GM21360 (cell line): ENCODE results near the gene SLC43A3.
A peak's percentile ranks its signal among the peaks of the same experiment; 100 is the strongest.
"Not testable (repeated sequence)": the region's sequence is repeated elsewhere in the genome, so short reads cannot be mapped to it uniquely, and the experiment has no call there.

Source experiments
- ATAC-seq: cut with Tn5 transposase; IDR thresholded peaks from one replicate; pipeline ENCODE4 v1.9.1; 2021; ENCODE audit warnings: mild to moderate bottlenecking, moderate library complexity; ENCODE audit not compliant: unreplicated experiment

SLC43A3 gene

DNA sequence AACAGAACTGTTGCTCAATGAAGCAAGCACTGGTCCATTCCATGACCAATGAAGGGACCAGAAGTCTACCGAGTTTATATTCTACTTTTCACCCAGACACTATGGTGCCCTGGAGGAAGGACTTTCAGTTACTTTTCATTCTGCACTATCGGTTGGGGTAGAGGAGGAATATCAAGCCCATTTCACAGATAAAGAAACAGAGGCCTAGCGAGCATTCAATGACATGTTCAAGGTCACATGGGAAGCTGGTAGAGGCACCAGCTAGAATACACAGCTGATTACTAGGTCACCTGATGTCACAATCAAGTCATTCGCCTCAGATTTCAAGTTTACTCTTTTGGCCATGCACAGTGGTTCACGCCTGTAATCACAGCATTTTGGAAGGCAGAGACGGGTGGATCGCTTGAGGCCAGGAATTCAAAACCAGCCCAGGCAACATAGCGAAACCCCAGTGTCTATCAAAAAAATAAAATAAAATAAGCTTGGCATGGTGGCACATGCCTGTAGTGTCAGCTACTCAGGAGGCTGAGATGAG, 18.9 kb downstream of the SLC43A3 start:
- ATAC-seq = no peak

- no peak for ATAC-seq
Observed at GRCh38 chr11:57407010-57407920, 19.7 kb downstream of the SLC43A3 start.

DNA sequence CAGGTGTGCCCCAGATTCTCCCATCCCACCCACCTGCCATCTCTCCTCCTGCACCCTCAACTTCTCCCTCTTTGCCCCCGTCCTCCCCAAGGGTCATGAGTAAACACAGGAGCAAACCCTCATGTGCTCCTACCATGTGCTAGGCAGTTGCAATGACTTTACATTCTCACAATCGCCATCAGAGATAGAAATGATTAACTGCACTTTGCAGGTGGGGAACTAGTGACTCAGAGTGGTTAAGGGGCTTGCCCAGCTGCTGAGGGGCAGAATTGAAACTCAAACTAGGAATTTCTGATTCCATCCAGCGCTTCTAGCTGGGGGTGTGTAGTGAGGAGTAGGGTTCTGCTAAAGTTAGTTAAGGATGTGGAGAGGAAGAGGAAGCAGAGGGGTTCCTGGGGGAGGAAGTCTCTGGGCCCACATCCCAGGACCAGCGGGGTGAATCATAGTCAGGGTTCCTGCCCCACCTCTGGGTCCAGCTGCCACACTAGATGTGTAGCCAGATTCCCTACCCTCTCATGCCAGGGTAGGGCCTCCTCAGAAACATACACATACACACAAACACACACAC, 20.5 kb downstream of the SLC43A3 start:
- peak; percentile 88 for ATAC-seq

GRCh38 chr11:57405271-57405860, 21.6 kb downstream of the SLC43A3 start:
- no peak for ATAC-seq

GRCh38 chr11:57403802-57404147, 23.1 kb downstream of the SLC43A3 start:
- ATAC-seq = no peak

DNA sequence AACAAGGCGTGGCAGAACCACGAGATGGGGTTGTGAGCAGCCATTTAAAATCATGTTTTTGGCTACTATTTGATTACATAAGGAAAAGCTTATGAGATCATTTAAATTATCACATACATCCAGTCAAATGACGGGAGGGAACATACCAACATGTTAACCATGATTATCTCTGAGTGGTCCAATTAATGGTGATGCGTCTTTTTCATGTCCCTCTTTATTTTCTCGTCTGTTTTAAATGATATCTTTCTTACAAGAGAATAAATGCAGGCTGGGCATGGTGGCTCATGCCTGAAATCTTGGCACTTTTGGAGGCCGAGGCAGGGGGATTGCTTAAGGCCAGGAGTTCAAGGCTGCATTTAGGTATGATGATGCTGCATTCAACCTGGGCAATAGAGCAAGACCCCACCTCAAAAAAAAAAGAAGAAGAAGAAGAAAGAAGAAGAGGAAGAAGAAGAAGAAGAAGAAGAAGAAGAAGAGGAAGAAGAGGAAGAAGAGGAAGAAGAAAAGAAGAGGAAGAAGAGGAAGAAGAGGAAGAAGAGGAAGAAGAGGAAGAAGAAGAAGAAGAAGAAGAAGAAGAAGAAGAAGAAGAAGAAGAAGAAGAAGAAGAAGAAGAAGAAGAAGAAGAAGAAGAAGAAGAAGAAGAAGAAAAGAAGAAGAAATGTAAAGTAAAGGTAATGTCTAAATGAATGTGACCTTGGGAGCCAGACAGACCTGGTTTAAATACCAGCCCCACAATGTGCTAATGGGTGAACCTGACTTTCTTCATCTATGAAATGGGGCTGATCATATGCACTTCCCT, 23.7 kb downstream of the SLC43A3 start:
- not testable (repeated sequence) for ATAC-seq

GRCh38 chr11:57402188-57403002, 24.5 kb downstream of the SLC43A3 start:
- no peak for ATAC-seq

DNA sequence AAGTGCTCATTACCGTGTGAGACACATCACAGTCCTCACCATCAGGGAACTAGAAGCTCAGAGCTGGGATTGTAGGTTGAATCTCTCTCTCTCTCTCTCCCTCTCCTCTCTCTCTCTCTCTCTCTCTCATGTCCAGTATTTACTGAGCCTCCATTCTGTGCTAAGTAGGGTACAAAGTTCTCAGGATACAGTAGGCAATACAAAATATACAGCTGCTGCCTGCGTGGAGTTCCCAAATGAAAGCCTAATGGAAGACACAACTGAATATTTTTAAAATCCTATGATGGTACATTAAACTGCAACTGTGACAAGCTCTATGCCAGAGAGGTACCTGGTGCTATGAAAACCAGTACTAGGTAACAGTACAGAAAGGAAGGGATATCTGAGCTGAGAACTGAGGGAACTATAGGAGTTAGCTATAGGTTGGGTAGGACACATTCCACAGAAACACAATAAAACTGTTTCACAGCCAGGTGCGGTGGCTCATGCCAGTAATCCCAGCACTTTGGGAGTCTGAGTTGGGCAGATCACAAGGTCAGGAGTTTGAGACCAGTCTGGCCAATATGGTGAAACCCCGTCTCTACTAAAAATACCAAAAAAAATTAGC, 26.8 kb downstream of the SLC43A3 start:
- no peak for ATAC-seq

DNA sequence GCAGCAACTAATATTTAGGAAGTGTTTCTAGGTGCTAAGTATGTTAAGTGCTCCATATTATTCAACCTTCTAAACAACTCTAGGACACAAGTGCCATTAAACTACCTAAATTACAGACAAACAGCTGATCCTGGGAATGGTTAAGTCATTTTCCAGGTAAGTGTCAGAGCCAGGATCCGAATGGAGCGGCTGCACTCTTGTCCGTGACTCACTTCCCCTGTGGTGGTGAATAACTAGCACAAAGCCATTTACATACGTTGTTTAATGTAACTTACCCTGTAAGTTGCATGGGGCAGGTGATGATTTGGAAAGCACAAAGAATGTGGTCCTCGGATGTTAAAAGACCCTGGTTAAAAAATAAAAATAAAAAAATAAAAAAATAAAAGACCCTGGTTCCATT, 27.7 kb downstream of the SLC43A3 start:
- no peak for ATAC-seq

DNA sequence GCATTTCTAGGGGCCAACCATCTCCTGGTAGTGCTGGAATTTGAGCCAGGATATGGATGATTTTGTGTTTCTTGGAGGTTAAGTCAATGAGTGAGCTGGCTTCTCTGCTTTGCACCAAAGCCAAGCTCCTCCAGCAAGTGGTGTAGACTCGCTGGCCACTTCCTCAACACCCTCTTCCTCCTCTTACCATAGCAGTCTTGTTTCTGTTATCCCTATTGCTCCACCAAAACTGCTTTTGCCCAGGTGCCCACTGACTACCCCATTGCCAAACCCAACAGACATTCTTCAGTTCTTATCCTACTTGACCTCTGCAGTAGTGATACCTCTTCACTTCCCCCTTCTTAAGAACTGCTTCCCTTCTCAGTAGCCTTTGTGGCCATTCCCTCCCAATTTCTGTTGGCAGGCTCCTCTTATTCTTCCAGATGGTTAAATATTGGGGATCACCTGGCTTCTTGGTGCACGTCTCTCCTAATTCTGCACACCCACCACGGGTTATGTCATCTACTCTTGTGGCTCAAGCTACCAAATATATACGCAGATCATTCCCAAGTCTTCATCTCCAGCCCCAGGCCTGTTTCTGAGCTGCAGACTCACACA, 29.4 kb downstream of the SLC43A3 start:
- ATAC-seq = no peak

- ATAC-seq = no peak
Observed at GRCh38 chr11:57396744-57397143, 30.2 kb downstream of the SLC43A3 start.

DNA sequence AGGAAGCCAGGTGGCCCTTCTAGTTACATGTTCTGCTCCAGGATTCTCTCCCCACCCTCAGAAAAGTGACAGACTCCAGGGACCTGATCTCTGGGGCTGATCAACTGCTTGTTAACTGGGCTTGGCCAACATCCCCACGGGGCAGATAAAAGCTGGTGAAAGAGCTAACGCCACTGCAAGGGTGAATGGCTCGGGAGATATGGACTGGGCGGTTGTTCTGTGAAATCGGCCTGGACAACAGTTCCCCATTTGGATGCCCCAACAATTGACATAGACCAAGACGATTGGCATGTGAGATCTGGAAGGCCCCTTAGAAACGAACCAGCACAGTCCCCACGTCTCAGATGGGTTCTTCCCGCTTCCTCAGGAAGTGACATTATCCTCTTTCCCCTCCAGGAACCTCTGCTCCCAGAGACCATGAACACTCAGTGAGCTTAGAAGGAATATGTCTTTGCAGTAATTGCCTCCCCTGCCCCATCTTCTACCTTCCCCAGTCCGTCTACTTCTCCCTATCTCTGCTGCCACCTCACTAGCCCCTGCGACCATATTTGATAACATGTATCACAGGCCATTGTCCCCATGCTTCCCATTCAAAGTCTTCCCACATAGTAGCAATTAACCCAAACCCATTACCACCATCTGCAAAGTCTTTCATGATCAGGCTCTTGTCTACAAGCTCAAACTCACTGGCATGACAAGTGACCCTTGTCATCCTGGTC, 30.9 kb downstream of the SLC43A3 start:
- no peak for ATAC-seq

DNA sequence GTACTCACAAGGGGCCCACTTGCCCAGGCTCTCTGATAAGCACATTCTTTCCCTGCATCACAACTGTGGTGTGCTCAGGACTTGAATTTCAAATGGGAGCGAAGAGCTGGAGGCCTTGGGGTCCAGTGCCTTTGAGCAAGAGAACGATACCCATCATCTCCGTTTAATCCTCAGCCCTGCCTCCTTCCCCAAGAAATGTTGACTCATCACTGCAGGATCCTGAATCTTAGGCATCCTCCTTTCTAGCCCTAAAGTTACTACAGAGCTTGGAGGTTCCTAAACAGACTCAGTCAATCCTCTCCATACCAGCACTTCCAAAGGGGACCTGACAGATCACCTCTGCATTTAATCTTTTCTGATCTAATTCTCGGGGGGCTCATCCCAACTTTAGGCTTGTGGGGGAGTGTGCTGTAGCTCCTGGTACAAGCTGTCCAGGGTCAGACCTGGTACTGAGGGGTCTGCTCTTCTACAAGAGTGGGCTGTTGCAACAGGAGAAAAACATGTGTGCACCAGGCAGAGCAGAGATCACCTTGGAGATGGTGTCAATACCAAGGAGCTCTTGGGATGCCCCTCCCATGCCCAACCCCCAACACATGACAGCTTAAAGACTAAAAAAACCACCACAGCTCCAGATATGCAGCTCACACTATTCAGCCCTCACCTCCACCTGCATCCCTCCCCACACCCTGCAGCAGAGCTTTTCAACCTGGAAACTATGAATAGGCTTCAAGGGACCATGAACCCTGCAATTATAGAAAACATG, 32.5 kb downstream of the SLC43A3 start:
- no peak for ATAC-seq

DNA sequence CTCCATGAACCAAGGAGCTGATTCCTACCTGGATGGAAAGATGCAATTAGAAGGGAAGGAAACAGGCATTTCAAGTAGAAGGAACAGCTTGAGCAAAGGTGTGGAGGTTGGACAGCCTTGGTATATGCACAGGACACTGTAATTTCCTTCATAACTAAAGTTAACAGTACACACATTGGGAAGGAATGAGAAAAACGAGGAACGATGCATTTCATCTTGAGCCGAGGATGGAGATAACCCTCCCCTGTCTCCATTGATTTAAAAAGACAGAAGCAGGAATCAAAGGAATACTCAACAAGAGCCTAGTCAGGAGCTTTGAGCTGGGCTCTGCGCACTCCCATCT, 34.2 kb downstream of the SLC43A3 start:
- no peak for ATAC-seq

DNA sequence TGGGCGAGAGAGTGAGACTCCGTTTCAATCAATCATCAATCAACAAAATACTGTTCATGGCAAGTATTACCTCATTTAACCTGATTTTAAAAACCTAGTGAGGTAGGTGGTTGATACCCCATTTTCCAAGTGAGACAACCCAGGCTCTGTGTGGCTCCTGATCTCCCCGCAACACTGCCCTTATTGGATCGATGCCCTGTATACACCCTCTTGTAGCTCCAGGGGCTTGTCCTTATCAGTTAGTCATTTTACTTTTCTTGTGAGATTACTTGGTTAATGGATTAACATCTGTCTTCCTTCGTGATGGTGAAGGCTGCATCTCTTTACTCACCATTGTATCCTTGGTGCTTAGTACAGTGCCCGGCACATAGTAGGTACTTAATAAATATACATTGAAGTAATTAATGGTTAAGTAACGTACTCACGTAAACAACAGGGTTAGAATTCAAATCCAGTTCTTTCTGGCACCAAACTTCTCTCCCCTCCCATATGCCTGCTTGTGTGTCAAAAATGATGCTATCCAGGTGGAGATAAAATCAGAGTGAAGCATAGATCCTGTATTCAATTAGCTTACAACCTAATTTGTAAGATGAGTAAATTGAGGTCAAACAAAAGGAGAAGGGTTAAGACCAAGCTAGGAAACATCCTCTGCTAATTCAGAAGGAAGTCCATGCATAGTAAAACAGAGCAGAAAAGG, 34.7 kb downstream of the SLC43A3 start:
- ATAC-seq = no peak

GRCh38 chr11:57391539-57391938, 35.4 kb downstream of the SLC43A3 start:
- no peak for ATAC-seq

GRCh38 chr11:57391111-57391510, 35.8 kb downstream of the SLC43A3 start:
- no peak for ATAC-seq

DNA sequence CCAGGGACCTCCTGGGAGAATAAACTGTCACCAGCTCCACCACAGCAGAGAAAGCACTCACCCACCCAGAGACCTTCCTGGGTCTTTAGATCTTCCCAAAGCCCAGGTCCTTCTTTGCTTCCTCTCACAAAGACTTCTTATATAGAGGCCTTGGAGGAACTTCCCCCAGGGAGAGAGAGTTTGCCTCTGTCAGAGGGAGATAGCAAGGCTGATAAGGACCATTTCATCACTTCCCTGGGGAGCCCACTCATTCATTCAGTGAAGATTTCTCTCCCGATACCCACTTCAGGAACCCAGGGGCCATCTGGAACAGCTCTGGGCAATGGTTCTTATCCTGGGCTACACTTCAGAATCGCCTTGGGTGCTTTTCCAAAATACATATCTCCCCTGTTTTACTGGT, 36.4 kb downstream of the SLC43A3 start, which contains the start of gene PRG2:
PRG2 (minus strand) TSS at position 116 of the 400 bp plus-strand sequence. CDS start 706 bp downstream, outside the sequence.
- no peak for ATAC-seq
